NCI-H2227 (cell line): ENCODE data around the gene SLFN5.
A peak's percentile ranks its signal among the peaks of the same experiment; 100 is the strongest.
"Not testable (repeated sequence)": the region's sequence is repeated elsewhere in the genome, so short reads cannot be mapped to it uniquely, and the experiment has no call there.

Experiments used
- DNase-seq: peaks from one replicate; lab custom pipeline; 2025; ENCODE audit not compliant: unreplicated experiment; lab: John Stamatoyannopoulos, UW

The SLFN5 gene

GRCh38 chr17:35287286-35287811 lies 44.5 kb downstream of the SLFN5 start:
- no peak for DNase-seq

DNA sequence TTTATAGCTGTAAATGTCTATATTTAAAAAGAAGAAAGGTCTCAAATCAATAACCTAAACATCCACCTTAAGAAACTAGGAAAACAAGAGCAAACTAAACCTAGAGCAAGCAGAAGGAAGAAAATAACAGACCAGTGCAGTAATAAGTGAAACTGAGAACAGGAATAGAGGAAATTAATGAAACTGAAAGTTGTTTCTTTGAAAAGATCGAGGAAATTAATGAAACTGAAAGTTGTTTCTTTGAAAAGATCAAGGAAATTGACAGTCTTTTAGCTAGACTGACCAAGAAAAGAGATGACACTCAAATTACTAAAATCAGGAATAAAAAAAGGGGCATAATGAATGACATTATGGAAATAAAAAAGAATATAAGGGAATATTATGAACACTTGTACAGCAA lies 46.4 kb downstream of the SLFN5 start:
- no peak for DNase-seq

DNA sequence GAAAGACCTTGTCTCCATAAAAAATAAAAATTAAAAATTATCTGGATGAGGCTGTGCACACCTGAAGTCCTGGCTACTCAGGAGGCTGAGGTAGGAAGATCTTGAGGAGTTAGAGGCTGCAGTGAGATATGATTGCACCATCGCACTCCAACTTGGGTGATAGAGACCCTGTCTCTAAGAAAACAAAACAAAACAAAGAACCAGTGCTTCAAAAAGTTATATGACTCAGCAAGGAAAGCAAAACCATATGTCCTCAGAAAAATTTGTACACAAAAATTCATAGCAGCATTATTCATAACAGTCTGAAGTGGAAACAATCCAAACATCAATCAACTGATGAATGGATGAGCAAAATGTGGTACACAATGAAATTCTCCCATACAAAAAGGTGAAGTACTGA lies 48.9 kb downstream of the SLFN5 start:
- no peak for DNase-seq

DNA sequence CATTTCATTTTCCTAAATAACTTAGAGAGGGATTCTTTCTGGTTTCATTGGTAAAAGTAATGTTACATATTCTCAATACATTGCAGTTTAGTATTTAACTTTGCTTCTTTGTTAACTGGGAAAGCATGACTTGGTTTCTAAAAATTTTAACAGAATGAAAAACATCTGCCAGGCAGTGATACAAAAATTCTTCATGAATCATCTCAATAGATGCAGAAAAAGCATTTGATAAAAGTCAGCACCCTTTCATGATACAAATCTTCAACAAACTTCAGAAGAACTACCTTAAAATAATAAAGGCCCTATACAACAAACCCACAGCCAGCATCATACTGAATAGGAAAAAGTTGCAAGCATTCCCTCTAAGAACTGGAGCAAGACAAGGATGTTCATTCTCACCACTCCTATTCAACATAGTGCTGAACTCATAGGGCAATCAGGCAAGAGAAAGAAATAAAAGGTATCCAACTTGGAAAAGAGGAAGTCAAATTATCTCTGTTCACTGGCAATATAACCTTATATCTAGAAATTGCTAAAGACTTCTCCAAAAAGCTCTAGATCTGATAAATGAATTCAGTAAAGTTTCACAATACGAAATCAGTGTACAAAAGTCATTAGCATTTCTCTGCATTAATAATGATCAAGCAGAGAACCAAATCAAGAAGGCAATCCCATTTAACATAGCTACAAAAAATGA lies 50.4 kb downstream of the SLFN5 start:
- DNase-seq: no peak

- no peak for DNase-seq
Measured at GRCh38 chr17:35294756-35295155, 51.9 kb downstream of the SLFN5 start.

DNA sequence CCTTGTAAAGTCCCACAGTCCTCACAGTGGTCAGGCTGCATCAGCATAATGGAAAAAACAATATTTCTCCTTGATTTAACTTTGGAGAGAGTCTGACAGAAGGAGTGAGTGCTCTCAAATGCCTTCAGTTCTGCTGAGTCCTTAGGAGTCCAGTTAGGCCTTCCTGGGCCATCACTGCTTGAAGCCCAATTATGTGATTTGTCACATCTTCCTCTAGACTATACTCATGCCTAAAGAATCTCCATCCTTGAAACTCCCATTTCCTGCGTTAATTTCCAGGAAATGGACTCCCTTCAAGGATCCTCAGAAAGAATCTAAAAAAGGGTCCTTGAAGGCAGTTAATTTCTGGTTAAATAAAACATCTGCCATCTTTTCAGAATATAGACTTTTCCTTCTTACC lies 52.8 kb downstream of the SLFN5 start:
- no peak for DNase-seq

DNA sequence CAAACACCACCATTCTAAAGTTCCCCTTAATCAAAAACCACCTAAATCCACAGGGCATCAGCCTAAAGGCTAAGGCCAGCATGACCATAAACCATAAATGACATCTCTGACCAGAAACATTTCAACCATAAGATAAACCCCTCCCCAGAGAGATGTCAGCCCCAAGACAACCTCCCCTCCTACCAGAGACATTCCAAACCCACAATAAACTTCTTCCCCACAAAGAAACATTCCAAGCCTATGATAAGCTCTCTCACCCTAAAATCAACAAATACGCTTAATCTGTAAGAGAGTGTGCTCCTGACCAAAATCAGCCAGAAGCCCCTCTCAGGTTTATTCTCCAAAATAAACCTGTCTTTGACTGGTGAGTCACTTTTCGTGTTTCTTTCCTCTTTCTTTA lies 54.8 kb downstream of the SLFN5 start:
- DNase-seq: no peak

GRCh38 chr17:35298639-35299038 lies 55.8 kb downstream of the SLFN5 start:
- no peak for DNase-seq

DNA sequence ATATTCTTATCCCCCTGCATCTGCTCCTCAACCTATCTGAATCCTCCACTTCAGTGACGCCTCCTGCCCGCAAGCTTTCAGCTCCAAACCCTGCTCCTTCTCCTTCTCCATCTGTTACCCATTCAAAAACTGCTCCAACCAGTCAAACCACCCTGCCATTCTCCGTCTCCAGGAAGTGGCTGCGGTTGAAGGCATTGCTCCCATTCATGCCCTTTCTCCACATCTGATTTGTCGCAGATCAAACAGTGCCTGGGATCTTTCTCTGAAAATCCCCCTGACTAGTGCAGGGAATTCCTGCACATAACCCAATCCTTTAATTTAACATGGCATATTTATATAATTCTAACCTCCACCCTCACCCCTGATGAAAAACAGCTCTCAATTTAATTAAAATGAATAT lies 56.3 kb downstream of the SLFN5 start:
- no peak for DNase-seq

DNA sequence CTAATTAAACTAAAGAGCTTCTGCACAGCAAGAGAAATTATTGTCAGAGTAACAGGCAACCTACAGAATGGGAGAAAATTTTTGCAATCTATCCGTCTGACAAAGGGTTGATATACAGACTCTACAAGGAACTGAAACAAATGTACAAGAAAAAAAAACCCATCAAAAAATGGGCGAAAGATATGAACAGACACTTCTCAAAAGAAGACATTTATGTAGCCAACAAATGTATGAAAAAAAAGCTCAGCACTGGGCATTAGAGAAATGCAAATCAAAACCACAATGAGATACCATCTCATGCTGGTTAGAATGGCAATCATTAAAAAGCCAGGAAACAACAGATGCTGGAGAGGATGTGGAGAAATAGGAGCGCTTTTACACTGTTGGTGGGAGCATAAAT lies 66.5 kb downstream of the SLFN5 start:
- DNase-seq: not testable (repeated sequence)

- DNase-seq: no peak
Measured at GRCh38 chr17:35312346-35312745, 69.5 kb downstream of the SLFN5 start.

DNA sequence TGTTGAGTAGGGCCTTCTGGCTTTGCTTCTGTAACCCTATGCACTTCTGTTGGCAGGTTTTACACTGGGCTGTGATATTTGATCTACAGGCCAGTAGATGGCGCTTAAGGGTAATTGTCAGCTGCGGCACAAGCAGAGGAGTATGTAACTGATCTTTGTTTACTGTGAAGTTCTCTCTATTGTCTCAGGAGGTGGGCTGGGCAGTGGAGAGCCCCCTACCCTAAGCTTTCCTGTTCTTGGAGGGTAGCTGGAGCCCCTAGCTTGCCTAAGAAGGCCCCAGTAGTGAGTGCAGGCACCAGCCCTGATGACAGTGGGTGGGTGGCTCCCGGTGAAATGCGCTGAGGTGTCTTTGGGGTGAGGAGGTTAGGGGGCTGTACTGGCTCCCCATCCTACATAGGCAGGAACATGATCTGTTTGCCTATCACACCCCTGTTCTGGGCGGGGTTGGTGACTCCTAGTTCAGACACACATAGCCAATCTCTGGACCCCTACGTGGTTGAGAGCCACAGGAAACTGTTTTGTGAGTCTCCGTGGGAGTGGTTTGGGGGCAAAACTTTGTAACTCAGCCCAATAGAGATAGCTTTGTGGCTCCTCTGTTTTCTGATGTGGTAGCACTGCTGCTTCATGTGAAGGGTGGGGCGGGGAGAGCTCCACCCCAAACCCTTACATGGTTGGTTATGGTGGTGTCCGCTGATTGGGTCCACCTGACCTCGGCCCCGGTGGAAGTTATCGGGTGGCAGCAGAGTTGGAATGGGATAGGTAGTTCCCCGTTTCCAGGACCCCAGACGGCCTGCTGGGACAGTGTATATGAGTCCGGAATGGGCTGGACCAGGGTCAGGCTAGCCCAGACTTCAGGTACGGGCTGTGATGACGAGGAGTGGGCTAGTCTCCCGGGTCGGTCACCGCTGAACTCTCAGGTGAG lies 70.2 kb downstream of the SLFN5 start:
- DNase-seq: peak; percentile 57

- DNase-seq: no peak
Measured at GRCh38 chr17:35313875-35314409, 71.1 kb downstream of the SLFN5 start.

- no peak for DNase-seq
Measured at GRCh38 chr17:35314415-35315216, 71.7 kb downstream of the SLFN5 start.

DNA sequence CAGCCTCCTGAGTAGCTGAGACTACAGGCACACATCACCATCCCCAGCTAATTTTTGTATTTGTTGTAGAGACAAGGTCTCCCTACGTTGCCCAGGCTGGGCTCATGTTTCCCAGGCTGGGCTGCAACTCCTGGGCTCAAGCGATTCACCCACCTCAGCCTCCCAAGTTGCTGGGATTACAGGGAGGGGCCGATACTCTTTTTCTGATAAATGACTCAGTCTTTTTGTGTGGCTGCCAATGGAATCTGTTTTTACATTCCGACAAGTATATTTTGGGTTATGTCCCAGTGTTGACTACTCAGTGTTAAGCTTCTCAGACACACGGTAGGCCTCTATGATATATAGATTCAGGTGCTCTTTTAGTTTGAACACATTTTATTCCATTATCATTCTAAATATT lies 72.4 kb downstream of the SLFN5 start:
- no peak for DNase-seq

DNA sequence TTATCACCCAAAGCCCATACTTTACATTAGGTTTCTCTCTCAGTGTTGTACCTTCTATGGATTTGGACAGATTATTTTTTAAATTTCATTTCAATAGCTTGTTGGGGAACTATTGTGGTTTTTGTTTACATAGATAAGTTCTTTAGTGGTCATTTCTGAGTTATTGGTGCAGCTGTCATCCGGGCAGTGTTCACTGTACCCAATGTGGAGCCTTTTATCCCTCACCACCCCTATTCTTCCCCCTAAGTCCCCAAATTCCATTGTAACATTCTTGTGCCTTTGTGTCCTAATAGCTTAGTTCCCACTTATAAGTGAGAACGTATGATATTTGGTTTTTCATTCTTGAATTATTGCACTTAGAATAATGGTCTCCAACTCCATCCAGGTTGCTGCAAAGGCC lies 73.1 kb downstream of the SLFN5 start:
- DNase-seq: no peak

GRCh38 chr17:35322749-35323148 lies 79.9 kb downstream of the SLFN5 start:
- no peak for DNase-seq
